ENCODE results near the gene CXCL13.

GRCh38 chr4:77621254-77621653, 15.6 kb downstream of the CXCL13 start:
- TF ChIP-seq CTCF (IDR thresholded peaks at IDR 0.05), result no peak
- TF ChIP-seq ZFX (IDR thresholded peaks at IDR 0.05; ENCODE audit: borderline replicate concordance), result no peak

Data from 22Rv1 (cell line).